Activated B cell treated with CpG ODN at 0.5 μM for 24 hours (primary cell): Measurements from ENCODE around the gene ANKRD40. TPM values are rescaled to one million over a fixed set of nuclear protein-coding genes. Genes with fewer than 3 reads are reported as not detected.
"Not testable (repeated sequence)": the region's sequence is repeated elsewhere in the genome, so short reads cannot be mapped to it uniquely, and the experiment has no call there.

Experiments used
- ATAC-seq: fragments of 200-7000 bp; cut with Tn5 transposase; one replicate; pipeline ENCODE4 v1.10.0; 2021; ENCODE audit warnings: low read depth, mild to moderate bottlenecking, moderate library complexity
- CTCF ChIA-PET: fragments of 350-600 bp; sonication (Branson Sonifier 250); formaldehyde crosslinking; loops from one replicate; lab custom pipeline; 2021; ENCODE audit warnings: antibody characterized with exemption; lab: Charles Lee
- POLR2A ChIA-PET: fragments of 350-600 bp; sonication (Branson Sonifier 250); formaldehyde crosslinking; loops from one replicate; lab custom pipeline; 2021; ENCODE audit warnings: antibody characterized with exemption; lab: Charles Lee
- DNase-seq: peaks from one replicate; pipeline ENCODE4 v3.0.0; 2022
- H3K27ac Mint-ChIP-seq: one replicate; pipeline ENCODE4 v1.8.0; 2020; ENCODE audit warnings: mixed read lengths
- H3K27me3 Mint-ChIP-seq: one replicate; pipeline ENCODE4 v1.8.0; 2021; ENCODE audit warnings: mixed read lengths
- H3K36me3 Mint-ChIP-seq: one replicate; pipeline ENCODE4 v1.8.0; 2021; ENCODE audit warnings: low read depth, mixed read lengths
- H3K4me1 Mint-ChIP-seq: one replicate; pipeline ENCODE4 v1.8.0; 2021; ENCODE audit warnings: mixed read lengths
- H3K4me3 Mint-ChIP-seq: one replicate; pipeline ENCODE4 v1.8.0; 2020; ENCODE audit warnings: mild to moderate bottlenecking, mixed read lengths
- H3K9me3 Mint-ChIP-seq: one replicate; pipeline ENCODE4 v1.8.0; 2020; ENCODE audit warnings: mixed read lengths
- CTCF ChIP-seq: fragments of 200-600 bp; IDR thresholded peaks from one replicate; pipeline ENCODE4 v1.8.0; 2022; ENCODE audit warnings: antibody characterized with exemption, mild to moderate bottlenecking
- intact Hi-C: fragments of 100-400 bp; cut with micrococcal nuclease; formaldehyde crosslinking; loops from one replicate; pipeline ENCODE4 v1.15.1; 2024
- total RNA-seq: library from RNA; stranded (reverse); gene quantifications from 2 replicates; pipeline ENCODE4 v1.2.3, GENCODE V29; 2022

The ANKRD40 gene
- total RNA-seq, 1 donor from 2014 or later, result 39.0 TPM

- peaks cover 28% of the 10 kb centered on the region for H3K4me1 Mint-ChIP-seq
- no peak overlapping the region for H3K4me3 Mint-ChIP-seq
- H3K36me3 Mint-ChIP-seq, result peaks cover 6% of the 10 kb centered on the region
- H3K9me3 Mint-ChIP-seq, result no peaks in the 10 kb centered on the region
- H3K27ac Mint-ChIP-seq, result no peak overlapping the region
- ChIA-PET CTCF (no interaction called here), POLR2A (no interaction called here)
- TF ChIP-seq CTCF, result no peak
- DNase-seq (no peak), ATAC-seq (no peak)
- intact Hi-C loops, result no loop called here
- no peaks in the 10 kb centered on the region for H3K27me3 Mint-ChIP-seq
These were observed 2.9 kb upstream of the ANKRD40 start for GRCh38 chr17:50710650-50711049.

- ChIA-PET CTCF (no interaction called here), POLR2A (no interaction called here)
- no peaks in the 10 kb centered on the region for H3K9me3 Mint-ChIP-seq
- H3K27ac Mint-ChIP-seq, result peak overlapping the region; percentile 24
- no peak overlapping the region for H3K4me3 Mint-ChIP-seq
- H3K36me3 Mint-ChIP-seq, result peaks cover 9% of the 10 kb centered on the region
- intact Hi-C loops, result no loop called here
- no peak for TF ChIP-seq CTCF
- no peaks in the 10 kb centered on the region for H3K27me3 Mint-ChIP-seq
- ATAC-seq (no peak), DNase-seq (no peak)
- H3K4me1 Mint-ChIP-seq, result peaks cover 30% of the 10 kb centered on the region
These were observed 2.3 kb upstream of the ANKRD40 start for GRCh38 chr17:50710025-50710424.

GRCh38 chr17:50709053-50709452 is 1.3 kb upstream of the ANKRD40 start:
- ChIA-PET POLR2A (interaction anchor here (0.6 to 3.5 kb wide), 4 partner anchors 8 to 331 kb away, joined by 3 to 48 read pairs (median 6); partner anchors contain the start of gene LUC7L3), CTCF (interaction anchor here (1.4 kb wide), 1 partner anchor 12 kb away, joined by 3 read pairs; no protein-coding TSS in a partner anchor)
- not testable (repeated sequence) for H3K9me3 Mint-ChIP-seq, ATAC-seq, DNase-seq, H3K27me3 Mint-ChIP-seq
- H3K4me3 Mint-ChIP-seq, result peak overlapping the region; percentile 91
- H3K4me1 Mint-ChIP-seq, result peaks cover 31% of the 10 kb centered on the region
- intact Hi-C loops, result loop anchor here (5.0 kb wide), 2 partner anchors 413 to 458 kb away; partner anchors contain the start of genes NME2 and SPAG9
- peaks cover 14% of the 10 kb centered on the region for H3K36me3 Mint-ChIP-seq
- peak overlapping the region; percentile 94 for H3K27ac Mint-ChIP-seq

- TF ChIP-seq CTCF, result no peak
- CTCF ChIA-PET, result interaction anchor here (1.4 kb wide), 1 partner anchor 12 kb away, joined by 3 read pairs; no protein-coding TSS in a partner anchor
- intact Hi-C loops, result loop anchor here (1.0 to 5.0 kb wide), 3 partner anchors 55 to 459 kb away; partner anchors contain the start of genes NME2 and SPAG9
- Mint-ChIP-seq H3K36me3 (peaks cover 21% of the 10 kb centered on the region), H3K4me3 (peak overlapping the region; percentile 91), H3K4me1 (peaks cover 37% of the 10 kb centered on the region), H3K27ac (peak overlapping the region; percentile 94), H3K9me3 (no peaks in the 10 kb centered on the region), H3K27me3 (no peaks in the 10 kb centered on the region)
- ATAC-seq, result no peak
- POLR2A ChIA-PET, result interaction anchor here (0.7 to 3.5 kb wide), 5 partner anchors 9 to 311 kb away, joined by 3 to 48 read pairs (median 3); partner anchors contain the start of genes LRRC59 and LUC7L3
- DNase-seq, result no peak
These were observed 611 bp upstream of the ANKRD40 start for GRCh38 chr17:50708050-50709000.

- no peak for ATAC-seq
- no peak overlapping the region for H3K27ac Mint-ChIP-seq
- no peak overlapping the region for H3K4me3 Mint-ChIP-seq
These were observed 4.6 kb downstream of the ANKRD40 start for GRCh38 chr17:50703162-50703561.

More at GRCh38 chr17:50703162-50703561, 4.6 kb downstream of the ANKRD40 start:
- no peak for TF ChIP-seq CTCF
- ChIA-PET POLR2A (interaction anchor here (1.1 kb wide), 1 partner anchor 16 kb away, joined by 3 read pairs; the partner anchor contains the start of gene LUC7L3), CTCF (no interaction called here)
- peaks cover 61% of the 10 kb centered on the region for H3K36me3 Mint-ChIP-seq
- intact Hi-C loops, result no loop called here
- H3K9me3 Mint-ChIP-seq, result no peaks in the 10 kb centered on the region
- H3K27me3 Mint-ChIP-seq, result no peaks in the 10 kb centered on the region
- DNase-seq, result no peak
- H3K4me1 Mint-ChIP-seq, result peaks cover 25% of the 10 kb centered on the region
